GM19043 (cell line): ENCODE results near the gene GLT1D1.
"Not testable (repeated sequence)": the region's sequence is repeated elsewhere in the genome, so short reads cannot be mapped to it uniquely, and the experiment has no call there.

ENCODE experiments used
- ATAC-seq: cut with Tn5 transposase; IDR thresholded peaks from one replicate; pipeline ENCODE4 v1.9.1; 2021; ENCODE audit warnings: low read depth; ENCODE audit not compliant: unreplicated experiment

GLT1D1 gene

GRCh38 chr12:128820253-128820652, 33.0 kb upstream of the GLT1D1 start:
- ATAC-seq: no peak

GRCh38 chr12:128820723-128821432, 32.4 kb upstream of the GLT1D1 start:
- peak; percentile 56 for ATAC-seq

DNA sequence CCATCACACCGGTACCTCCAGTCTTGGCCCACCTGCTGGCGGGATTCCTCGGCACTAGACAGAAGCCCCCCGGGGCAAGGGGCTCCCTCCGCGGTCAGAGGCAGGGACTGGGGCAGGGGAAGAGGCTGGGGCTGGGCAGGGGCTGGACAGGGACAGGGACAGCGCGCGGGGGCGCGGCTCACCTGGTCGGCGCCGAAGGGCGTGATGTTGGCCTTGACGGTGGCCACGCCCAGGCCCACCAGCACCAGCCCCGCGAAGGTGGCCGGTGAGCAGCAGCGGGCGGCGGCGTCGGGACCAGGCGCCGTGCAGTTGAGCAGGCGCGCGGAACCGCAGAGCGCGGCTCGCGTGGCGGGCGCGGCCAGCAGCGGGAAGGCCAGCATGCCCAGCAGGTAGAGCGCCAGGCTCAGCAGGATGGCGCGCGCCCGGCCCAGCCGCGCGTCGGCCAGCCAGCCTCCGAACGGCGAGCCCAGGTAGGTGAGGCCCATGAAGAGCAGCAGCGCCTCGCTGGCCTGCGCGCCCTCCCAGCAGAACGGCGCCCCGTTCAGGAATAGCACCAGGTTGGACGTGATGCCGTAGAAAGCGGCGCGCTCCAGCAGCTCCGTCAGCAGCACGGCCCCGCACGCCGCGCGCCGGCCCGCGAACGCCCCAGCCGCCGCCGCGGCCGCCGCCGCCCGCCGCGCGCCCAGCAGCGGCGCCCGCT, 29.9 kb upstream of the GLT1D1 start:
- ATAC-seq: peak; percentile 7

- peak; percentile 73 for ATAC-seq
Observed at GRCh38 chr12:128823916-128824839, 29.1 kb upstream of the GLT1D1 start, which contains the start of gene SLC15A4. SLC15A4 (minus strand) TSS chr12:128823958; CDS start chr12:128823943, 15 bp downstream.

GRCh38 chr12:128825835-128826234, 27.4 kb upstream of the GLT1D1 start:
- ATAC-seq: no peak

GRCh38 chr12:128827724-128828123, 25.6 kb upstream of the GLT1D1 start:
- no peak for ATAC-seq

GRCh38 chr12:128829861-128830504, 23.3 kb upstream of the GLT1D1 start:
- peak; percentile 84 for ATAC-seq

DNA sequence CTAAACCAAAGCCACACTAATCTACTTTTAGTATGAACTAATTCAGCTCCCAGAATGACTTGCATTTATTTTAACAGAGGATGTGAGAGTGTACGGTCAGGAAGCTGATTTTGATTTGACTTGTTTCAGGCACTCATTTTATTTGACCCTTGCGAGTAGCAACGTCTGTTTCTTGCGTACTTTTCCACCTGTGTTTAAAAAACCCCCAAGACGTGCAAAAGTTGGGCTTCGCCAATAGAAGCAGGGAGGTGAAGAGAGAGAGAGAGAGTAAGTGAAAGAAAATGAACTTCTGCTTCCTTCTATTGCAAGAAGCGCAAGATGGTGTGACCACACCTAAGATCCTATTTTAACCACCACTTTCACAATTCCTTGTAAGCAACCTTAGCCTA, 22.8 kb upstream of the GLT1D1 start:
- ATAC-seq: peak; percentile 49

- ATAC-seq: no peak
Observed at GRCh38 chr12:128833418-128833817, 19.9 kb upstream of the GLT1D1 start.

GRCh38 chr12:128839885-128840284, 13.4 kb upstream of the GLT1D1 start:
- ATAC-seq: not testable (repeated sequence)

DNA sequence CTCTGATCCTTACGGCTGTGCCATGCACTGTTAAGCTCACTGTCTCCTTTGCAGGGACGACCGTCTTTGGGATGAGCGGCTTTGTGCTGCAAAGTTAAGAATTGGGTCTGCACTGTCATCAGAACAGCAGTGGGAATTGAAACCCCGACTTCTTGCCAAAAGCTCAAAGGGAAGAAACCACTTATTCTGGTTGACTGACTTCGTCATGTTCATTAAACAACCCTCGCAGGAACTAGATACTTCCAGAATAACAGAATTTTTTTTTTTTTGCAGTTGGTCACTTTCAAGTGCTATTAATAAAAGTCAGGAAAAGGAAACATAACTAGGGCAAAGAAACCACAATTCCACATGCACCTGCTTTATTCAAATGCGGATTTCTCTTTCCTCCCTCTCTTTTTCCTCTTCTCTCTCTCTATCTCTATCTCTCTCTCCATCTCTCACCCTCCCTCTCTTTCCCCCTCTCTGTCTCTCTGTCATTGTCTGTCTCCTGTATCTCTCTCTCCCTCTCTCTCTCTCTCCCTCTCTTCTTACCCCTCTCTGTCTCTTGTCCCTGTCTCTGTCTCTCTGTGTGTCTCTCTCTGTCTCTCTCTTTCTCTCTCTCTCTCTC, 12.3 kb upstream of the GLT1D1 start:
- peak; percentile 85 for ATAC-seq

DNA sequence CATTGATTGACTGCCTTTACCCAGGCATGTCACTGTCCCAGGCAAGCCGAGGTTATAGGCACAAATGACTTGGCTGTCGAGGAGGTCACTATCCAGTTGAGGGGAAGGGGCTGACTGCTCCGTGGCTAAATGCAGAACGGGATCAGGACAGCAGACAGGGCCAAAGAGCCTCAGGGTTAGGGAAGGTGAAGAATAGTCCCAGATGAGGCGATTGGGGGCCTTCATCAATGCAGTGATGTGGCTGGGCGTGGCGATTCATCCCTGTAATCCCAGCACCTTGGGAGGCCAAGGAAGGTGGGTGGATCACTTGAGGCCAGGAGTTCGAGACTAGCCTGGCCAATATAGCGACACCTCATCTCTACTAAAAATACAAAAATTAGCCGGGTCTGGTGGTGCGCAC, 10.7 kb upstream of the GLT1D1 start:
- no peak for ATAC-seq

DNA sequence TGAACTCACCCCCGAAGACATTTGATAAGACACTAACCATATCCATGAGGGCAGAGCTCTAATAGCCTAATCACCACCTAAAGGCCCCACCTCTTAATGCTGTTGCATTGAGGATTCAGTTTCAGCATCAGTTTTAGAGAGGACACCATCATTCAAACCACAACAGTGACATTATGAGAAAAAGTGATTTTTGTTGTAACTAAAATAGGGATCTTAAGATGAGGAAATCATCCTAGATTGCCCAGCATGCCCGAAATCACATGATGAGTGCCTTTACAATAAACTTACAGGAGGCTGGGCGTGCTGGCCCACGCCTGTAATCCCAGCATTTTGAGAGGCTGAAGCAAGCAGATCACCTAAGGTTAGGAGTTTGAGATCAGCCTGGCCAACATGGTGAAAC, 9.7 kb upstream of the GLT1D1 start:
- no peak for ATAC-seq

DNA sequence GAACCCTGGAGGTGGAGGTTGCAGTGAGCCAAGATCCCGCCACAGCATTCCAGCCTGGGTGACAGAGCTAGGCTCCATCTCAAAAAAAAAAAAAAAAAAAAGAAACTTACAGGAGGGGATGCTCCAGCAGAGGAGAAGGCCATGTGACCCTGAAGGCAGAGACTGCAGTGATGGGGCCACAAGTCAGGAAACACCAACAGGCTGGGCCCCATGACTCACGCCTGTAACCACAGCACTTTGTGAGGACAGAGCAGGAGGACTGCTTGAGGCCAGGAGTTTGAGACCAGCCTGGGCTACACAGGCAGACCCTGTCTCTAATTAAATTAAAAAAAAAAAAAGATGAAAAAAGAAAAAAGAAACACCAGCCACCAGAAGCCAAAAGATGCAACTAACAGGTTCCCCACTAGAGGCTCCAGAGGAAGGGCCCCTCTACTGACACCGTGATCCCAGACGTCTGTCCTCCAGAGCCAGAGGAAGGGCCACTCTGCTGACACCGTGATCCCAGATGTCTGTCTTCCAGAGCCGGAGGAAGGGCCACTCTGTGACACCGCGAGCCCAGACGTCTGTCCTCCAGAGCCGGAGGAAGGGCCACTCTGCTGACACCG, 9.1 kb upstream of the GLT1D1 start:
- peak; percentile 46 for ATAC-seq

DNA sequence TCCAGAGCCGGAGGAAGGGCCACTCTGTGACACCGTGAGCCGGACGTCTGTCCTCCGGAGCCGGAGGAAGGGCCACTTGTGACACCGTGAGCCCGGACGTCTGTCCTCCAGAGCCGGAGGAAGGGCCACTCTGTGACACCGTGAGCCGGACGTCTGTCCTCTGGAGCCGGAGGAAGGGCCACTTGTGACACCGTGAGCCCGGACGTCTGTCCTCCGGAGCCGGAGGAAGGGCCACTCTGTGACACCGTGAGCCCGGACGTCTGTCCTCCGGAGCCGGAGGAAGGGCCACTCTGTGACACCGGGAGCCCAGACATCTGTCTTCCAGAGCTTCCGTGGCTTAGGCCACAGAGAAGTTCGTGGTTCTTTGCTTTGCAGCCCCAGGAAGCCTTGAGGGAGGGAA, 6.6 kb upstream of the GLT1D1 start:
- not testable (repeated sequence) for ATAC-seq

DNA sequence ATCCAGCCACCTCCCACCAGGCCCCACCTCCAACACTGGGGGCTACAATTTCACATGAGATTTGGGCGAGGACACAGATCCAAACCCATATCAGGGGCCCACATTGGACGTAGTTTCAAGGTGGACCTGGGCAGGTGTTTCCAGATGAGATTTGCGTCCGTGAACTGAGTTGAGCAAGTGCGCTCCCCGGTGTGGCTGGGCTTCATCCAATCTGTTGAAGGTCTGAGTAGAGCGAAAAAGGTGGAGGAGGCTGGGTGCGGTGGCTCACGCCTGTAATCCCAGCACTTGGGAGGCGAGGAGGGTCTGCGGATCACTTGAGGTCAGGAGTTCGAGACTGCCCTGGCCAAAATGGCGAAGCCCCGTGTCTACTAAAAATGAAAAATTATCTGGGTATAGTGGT, 4.9 kb upstream of the GLT1D1 start:
- no peak for ATAC-seq

GRCh38 chr12:128849806-128850205, 3.5 kb upstream of the GLT1D1 start:
- ATAC-seq: not testable (repeated sequence)

GRCh38 chr12:128850400-128850799, 2.9 kb upstream of the GLT1D1 start:
- no peak for ATAC-seq

DNA sequence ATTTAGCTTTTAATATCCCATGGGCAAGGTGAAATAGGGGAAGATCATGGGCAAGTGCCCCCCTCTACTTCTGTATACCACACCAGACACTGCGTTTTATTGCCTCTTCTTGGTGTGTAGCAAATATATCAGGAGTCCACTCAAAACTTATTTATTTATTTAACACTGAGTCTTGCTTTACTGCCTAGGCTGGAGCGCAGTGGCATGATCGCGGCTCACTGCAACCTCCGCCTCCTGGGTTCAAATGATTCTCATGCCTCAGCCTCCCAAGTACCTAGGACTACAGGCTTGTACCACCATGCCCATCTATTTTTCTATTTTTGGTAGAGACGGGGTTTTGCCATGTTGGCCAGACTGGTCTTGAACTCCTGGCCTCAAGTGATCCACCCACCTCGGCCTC, 1.8 kb upstream of the GLT1D1 start:
- ATAC-seq: not testable (repeated sequence)
